K562 (cell line): ENCODE results near the gene THSD8. TPM values are rescaled to one million over a fixed set of nuclear protein-coding genes. Genes with fewer than 3 reads are reported as not detected.

Source experiments
- FOSL1 ChIP-seq: fragments of 200-800 bp; sonication (Bioruptor generic); conservative IDR thresholded peaks from 2 replicates; pipeline ENCODE4 v1.6.1; 2016; ENCODE audit warnings: missing genetic modification characterization, missing compliant biosample characterization
- HDAC2 ChIP-seq: fragments of 450-650 bp; IDR thresholded peaks from 2 replicates; pipeline ENCODE4 v1.6.1; 2016; ENCODE audit warnings: mild to moderate bottlenecking
- HDAC3 ChIP-seq: fragments of 450-650 bp; IDR thresholded peaks from 2 replicates; pipeline ENCODE4 v1.6.1; 2018; ENCODE audit warnings: borderline replicate concordance, mild to moderate bottlenecking, moderate library complexity; ENCODE audit not compliant: partially characterized antibody
- XRCC3 ChIP-seq: fragments of 450-650 bp; IDR thresholded peaks from 2 replicates; pipeline ENCODE4 v1.6.1; 2017; ENCODE audit warnings: mild to moderate bottlenecking, moderate library complexity
- ZEB2 ChIP-seq: fragments of 450-650 bp; IDR thresholded peaks from 2 replicates; pipeline ENCODE4 v1.6.1; 2016
- ZNF239 ChIP-seq: fragments of 250-450 bp; sonication (Bioruptor Pico); IDR thresholded peaks from 2 replicates; pipeline ENCODE4 v1.4.0; 2020; ENCODE audit warnings: mild to moderate bottlenecking
- ZNF436 ChIP-seq: fragments of 250-450, 450-650 bp; sonication (Bioruptor Pico); formaldehyde crosslinking; IDR thresholded peaks from 2 replicates; pipeline ENCODE4 v1.7.0; 2020; ENCODE audit warnings: mild to moderate bottlenecking
- ZNF766 ChIP-seq: fragments of 200-800 bp; sonication (Bioruptor generic); conservative IDR thresholded peaks from 2 replicates; pipeline ENCODE4 v1.6.1; 2016; ENCODE audit warnings: missing genetic modification characterization, missing compliant biosample characterization
- polyA plus RNA-seq, 8 experiments: library from polyadenylated mRNA; depleted of rRNA in 4 of 8; stranded (reverse) in 5 of 8; unstranded in 3 of 8; fragments of >200 nt; fragmentation: Nextera tagmentation in 2 of 8; fragmentation: Illumina TruSeq in 1 of 8; extraction: Ambion mirVana in 2 of 8; extraction: Trizol in 1 of 8; gene quantifications; 2 replicates each; pipeline versions ENCODE4 v1.2.1 to v1.2.3, GENCODE V29; 2011 to 2014; ENCODE audit warnings: inconsistent platforms in 1 of 8, missing spikeins in 1 of 8
- total RNA-seq, 7 experiments: library from RNA; depleted of rRNA in 6 of 7; stranded (reverse); fragments of >200 nt in 6 of 7; fragmentation: Illumina TruSeq in 2 of 7; extraction: Trizol in 2 of 7; gene quantifications; 2 replicates each; pipeline versions ENCODE4 v1.2.1 to v1.2.3, GENCODE V29; 2011 to 2021; ENCODE audit warnings: low replicate concordance in 1 of 7
- TF ChIP-seq, protein P1 (sequence below), 2 experiments: fragments of 450-650 bp; IDR thresholded peaks; 2 replicates each; pipeline ENCODE4 v1.6.1; 2016; ENCODE audit warnings: mild to moderate bottlenecking in 2 of 2, borderline replicate concordance in 1 of 2, low read depth in 1 of 2, moderate library complexity in 1 of 2
- TF ChIP-seq, protein P2 (sequence below): sonication (generic); formaldehyde crosslinking; IDR thresholded peaks from 2 replicates; pipeline ENCODE4 v1.8.0; 2022; ENCODE audit warnings: mild to moderate bottlenecking, missing genetic modification reagents, borderline replicate concordance
- TF ChIP-seq, protein P3 (sequence below), 2 experiments: fragments of 450-650 bp in 1 of 2; sonication (generic) in 1 of 2; formaldehyde crosslinking in 1 of 2; IDR thresholded peaks in 1 of 2; conservative IDR thresholded peaks in 1 of 2; 2 replicates each; pipeline versions ENCODE4 v1.6.1 to v1.8.1; 2016 to 2023; ENCODE audit warnings: mild to moderate bottlenecking in 2 of 2, moderate library complexity in 2 of 2, inconsistent platforms in 1 of 2, missing genetic modification reagents in 1 of 2
- TF ChIP-seq, protein P4 (sequence below): fragments of 250-450 bp; sonication (Bioruptor Pico); IDR thresholded peaks from 2 replicates; pipeline ENCODE4 v1.5.0; 2021; ENCODE audit warnings: mild to moderate bottlenecking, borderline replicate concordance

The THSD8 gene
- total and polyA plus RNA-seq, 9 of the 15 experiments (the other 6 are each of a cell fraction or from before 2014, with no cell fraction given): 8.4 to 42.4 (median 19.9) TPM; not detected in 2

DNA sequence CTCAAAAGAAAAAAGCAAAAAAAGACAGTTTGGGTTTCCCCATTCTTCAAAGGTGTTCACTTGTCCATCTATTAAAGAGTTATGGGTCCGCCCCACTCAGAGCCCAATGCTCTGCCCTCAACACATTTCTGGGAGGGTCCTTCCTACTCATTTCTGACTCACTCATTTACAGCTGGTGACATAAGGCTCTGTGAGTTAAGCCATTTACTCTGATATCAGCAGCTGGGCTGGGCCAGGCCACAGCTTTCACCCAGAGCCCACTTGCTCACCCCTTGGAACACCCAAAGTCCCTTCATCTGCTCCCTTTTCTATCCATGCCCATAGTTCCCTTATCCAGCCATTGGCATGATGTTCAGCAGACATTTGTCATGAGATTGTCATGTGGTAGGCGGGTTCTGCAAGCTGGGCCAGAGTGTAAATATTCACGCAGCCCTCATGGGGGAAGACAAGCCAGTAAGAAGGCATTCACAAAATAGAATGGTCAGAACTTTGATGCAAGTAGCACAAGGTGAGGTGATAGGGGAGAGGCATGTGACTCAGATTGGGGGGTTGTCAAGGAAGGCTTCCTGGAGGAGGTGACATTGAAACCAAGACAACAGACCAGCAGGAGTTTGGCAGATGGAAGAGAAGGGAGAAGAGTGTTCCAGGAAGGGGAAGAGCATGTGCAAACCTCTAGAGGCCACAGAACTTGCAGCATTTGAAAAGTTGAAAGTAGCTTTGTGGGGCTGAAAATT is 42.3 kb downstream of the THSD8 start (continued):
- TF ChIP-seq, protein P1, sequence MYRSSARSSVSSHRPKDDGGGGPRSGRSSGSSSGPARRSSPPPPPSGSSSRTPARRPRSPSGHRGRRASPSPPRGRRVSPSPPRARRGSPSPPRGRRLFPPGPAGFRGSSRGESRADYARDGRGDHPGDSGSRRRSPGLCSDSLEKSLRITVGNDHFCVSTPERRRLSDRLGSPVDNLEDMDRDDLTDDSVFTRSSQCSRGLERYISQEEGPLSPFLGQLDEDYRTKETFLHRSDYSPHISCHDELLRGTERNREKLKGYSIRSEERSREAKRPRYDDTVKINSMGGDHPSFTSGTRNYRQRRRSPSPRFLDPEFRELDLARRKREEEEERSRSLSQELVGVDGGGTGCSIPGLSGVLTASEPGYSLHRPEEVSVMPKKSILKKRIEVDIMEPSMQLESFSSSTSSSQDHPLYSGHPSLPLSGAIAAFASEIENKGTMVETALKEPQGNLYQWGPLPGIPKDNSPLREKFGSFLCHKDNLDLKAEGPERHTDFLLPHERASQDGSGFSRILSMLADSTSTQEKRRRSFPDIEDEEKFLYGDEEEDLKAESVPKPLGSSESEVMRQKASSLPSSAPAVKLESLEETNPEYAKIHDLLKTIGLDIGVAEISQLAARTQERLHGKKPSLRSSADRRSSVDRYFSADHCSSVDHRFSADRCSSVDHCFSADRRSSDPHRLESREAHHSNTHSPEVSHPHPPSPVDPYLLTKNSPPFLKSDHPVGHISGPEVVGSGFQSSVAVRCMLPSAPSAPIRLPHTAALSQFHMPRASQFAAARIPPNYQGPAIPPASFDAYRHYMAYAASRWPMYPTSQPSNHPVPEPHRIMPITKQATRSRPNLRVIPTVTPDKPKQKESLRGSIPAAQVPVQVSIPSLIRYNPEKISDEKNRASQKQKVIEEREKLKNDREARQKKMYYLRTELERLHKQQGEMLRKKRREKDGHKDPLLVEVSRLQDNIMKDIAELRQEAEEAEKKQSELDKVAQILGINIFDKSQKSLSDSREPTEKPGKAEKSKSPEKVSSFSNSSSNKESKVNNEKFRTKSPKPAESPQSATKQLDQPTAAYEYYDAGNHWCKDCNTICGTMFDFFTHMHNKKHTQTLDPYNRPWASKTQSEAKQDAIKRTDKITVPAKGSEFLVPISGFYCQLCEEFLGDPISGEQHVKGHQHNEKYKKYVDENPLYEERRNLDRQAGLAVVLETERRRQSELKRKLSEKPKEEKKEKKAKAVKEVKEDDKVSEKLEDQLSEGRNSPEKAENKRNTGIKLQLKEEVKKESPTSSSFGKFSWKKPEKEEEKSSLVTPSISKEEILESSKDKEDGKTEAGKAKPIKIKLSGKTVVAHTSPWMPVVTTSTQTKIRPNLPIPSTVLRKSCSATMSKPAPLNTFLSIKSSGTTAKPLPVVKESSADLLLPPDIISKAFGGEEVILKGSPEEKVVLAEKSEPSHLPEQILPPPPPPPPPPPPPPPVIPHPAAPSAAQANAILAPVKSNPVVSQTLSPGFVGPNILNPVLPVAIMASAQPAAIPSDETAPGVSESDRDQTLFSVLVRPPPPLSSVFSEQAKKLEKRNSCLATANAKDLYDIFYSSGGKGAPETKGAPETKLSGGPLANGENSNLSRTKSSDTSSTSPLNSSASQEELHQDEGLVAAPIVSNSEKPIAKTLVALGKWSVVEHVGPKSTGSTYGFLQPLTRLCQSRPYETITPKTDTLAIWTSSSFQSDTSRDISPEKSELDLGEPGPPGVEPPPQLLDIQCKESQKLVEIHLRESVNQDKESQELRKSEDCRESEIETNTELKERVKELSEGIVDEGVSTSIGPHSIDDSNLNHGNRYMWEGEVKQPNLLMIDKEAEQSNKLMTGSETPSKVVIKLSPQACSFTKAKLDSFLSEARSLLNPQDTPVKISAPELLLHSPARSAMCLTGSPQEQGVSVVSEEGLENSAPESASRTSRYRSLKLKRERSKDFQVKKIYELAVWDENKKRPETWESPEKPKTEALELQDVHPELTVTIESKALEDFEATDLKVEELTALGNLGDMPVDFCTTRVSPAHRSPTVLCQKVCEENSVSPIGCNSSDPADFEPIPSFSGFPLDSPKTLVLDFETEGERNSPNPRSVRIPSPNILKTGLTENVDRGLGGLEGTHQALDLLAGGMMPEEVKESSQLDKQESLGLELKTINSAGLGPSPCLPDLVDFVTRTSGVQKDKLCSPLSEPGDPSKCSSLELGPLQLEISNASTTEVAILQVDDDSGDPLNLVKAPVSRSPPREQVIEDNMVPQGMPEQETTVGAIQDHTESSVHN (IDR thresholded peaks at IDR 0.05; ENCODE audit: borderline replicate concordance in 1 of 2, low read depth in 1 of 2): no peak
- TF ChIP-seq ZEB2: no peak
- TF ChIP-seq, protein P2, sequence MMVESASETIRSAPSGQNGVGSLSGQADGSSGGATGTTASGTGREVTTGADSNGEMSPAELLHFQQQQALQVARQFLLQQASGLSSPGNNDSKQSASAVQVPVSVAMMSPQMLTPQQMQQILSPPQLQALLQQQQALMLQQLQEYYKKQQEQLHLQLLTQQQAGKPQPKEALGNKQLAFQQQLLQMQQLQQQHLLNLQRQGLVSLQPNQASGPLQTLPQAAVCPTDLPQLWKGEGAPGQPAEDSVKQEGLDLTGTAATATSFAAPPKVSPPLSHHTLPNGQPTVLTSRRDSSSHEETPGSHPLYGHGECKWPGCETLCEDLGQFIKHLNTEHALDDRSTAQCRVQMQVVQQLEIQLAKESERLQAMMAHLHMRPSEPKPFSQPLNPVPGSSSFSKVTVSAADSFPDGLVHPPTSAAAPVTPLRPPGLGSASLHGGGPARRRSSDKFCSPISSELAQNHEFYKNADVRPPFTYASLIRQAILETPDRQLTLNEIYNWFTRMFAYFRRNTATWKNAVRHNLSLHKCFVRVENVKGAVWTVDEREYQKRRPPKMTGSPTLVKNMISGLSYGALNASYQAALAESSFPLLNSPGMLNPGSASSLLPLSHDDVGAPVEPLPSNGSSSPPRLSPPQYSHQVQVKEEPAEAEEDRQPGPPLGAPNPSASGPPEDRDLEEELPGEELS (CRISPR knock-in tag): no peak
- no peak for TF ChIP-seq ZNF239
- TF ChIP-seq ZNF436 (CRISPR knock-in tag): peak; percentile 55; the same call in 1 of the 2 replicates
- no peak for TF ChIP-seq XRCC3
- no peak for TF ChIP-seq ZNF766 (CRISPR knock-in tag)
- TF ChIP-seq, protein P3, sequence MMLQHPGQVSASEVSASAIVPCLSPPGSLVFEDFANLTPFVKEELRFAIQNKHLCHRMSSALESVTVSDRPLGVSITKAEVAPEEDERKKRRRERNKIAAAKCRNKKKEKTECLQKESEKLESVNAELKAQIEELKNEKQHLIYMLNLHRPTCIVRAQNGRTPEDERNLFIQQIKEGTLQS (IDR thresholded peaks at IDR 0.05): peak; percentile 63
- TF ChIP-seq, protein P3 (CRISPR knock-in tag; conservative IDR thresholded peaks at IDR 0.05): no peak
- TF ChIP-seq HDAC2: 0 out of 2 replicates have a peak, but pooled peaks have one; percentile 39
- TF ChIP-seq FOSL1 (tag): peak; percentile 60; the same call in 1 of the 2 replicates
- TF ChIP-seq, protein P4, sequence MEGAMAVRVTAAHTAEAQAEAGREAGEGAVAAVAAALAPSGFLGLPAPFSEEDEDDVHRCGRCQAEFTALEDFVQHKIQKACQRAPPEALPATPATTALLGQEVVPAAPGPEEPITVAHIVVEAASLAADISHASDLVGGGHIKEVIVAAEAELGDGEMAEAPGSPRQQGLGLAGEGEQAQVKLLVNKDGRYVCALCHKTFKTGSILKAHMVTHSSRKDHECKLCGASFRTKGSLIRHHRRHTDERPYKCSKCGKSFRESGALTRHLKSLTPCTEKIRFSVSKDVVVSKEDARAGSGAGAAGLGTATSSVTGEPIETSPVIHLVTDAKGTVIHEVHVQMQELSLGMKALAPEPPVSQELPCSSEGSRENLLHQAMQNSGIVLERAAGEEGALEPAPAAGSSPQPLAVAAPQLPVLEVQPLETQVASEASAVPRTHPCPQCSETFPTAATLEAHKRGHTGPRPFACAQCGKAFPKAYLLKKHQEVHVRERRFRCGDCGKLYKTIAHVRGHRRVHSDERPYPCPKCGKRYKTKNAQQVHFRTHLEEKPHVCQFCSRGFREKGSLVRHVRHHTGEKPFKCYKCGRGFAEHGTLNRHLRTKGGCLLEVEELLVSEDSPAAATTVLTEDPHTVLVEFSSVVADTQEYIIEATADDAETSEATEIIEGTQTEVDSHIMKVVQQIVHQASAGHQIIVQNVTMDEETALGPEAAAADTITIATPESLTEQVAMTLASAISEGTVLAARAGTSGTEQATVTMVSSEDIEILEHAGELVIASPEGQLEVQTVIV (CRISPR knock-in tag): no peak
- TF ChIP-seq HDAC3: no peak
